SK-N-SH (cell line): Measurements from ENCODE around the gene TADA2A. TPM values are rescaled to one million over a fixed set of nuclear protein-coding genes. Genes with fewer than 3 reads are reported as not detected.

ENCODE experiments used
- CTCF ChIA-PET: fragments of 300-600, 350-600 bp; formaldehyde crosslinking; extraction: SDS; loops from one replicate; lab custom pipeline; 2021; lab: Yijun Ruan, JAX
- POLR2A ChIA-PET: fragments of 350-600 bp; sonication (Branson Sonifier 250); formaldehyde crosslinking; extraction: SDS; loops from one replicate; lab custom pipeline; 2020; ENCODE audit warnings: antibody characterized with exemption, inconsistent platforms; lab: Yijun Ruan, JAX
- DNase-seq: peaks from one replicate; pipeline ENCODE4 v3.0.0; 2012
- H2AFZ ChIP-seq: fragments of 200-600 bp; sonication (generic); 2 replicates; pipeline ENCODE4 v1.8.1; 2016; ENCODE audit warnings: antibody characterized with exemption, mild to moderate bottlenecking, low read depth
- H3F3A ChIP-seq: fragments of 200-600 bp; sonication (generic); replicated peaks from 2 replicates; pipeline ENCODE3; 2016; ENCODE audit warnings: antibody characterized with exemption, mild to moderate bottlenecking; ENCODE audit not compliant: insufficient read depth
- H3K27ac ChIP-seq, 2 experiments: fragments of 200-500 bp in 1 of 2; fragments of 200-600 bp in 1 of 2; sonication (Bioruptor generic) in 1 of 2; sonication (generic), shearing (Covaris generic) in 1 of 2; 2 replicates each; pipeline versions ENCODE4 v1.5.1 to v1.6.1; 2014 to 2016; ENCODE audit warnings: low read depth in 2 of 2, inconsistent platforms in 1 of 2, low read length in 1 of 2, mild to moderate bottlenecking in 1 of 2, mixed read lengths in 1 of 2
- H3K27me3 ChIP-seq: fragments of 200-600 bp; sonication (generic), shearing (Covaris generic); 2 replicates; pipeline ENCODE4 v1.6.1; 2016; ENCODE audit warnings: mixed run types; ENCODE audit not compliant: insufficient read depth
- H3K36me3 ChIP-seq, 2 experiments: fragments of 200-500 bp in 1 of 2; fragments of 200-600 bp in 1 of 2; sonication (Bioruptor generic) in 1 of 2; sonication (generic) in 1 of 2; replicated peaks in 1 of 2; 2 replicates each; pipeline versions ENCODE3 to v1.5.1; 2014 to 2016; ENCODE audit warnings: low read length in 1 of 2, mild to moderate bottlenecking in 1 of 2; ENCODE audit not compliant: insufficient read depth in 2 of 2, control insufficient read depth in 1 of 2
- H3K4me1 ChIP-seq, 2 experiments: fragments of 200-500 bp in 1 of 2; fragments of 200-600 bp in 1 of 2; sonication (Bioruptor generic) in 1 of 2; sonication (generic), shearing (Covaris generic) in 1 of 2; 2 replicates each; pipeline versions ENCODE4 v1.5.1 to v1.6.1; 2014 to 2016; ENCODE audit warnings: low read depth in 1 of 2, low read length in 1 of 2, mixed run types in 1 of 2; ENCODE audit not compliant: insufficient read depth in 2 of 2, control insufficient read depth in 1 of 2
- H3K4me2 ChIP-seq: fragments of 200-600 bp; sonication (generic), shearing (Covaris generic); 2 replicates; pipeline ENCODE4 v1.6.1; 2017; ENCODE audit warnings: mixed run types
- H3K4me3 ChIP-seq, 2 experiments: fragments of 200-500 bp in 1 of 2; fragments of 200-600 bp in 1 of 2; sonication (Bioruptor generic) in 1 of 2; sonication (generic), shearing (Covaris generic) in 1 of 2; 2 replicates each; pipeline versions ENCODE4 v1.5.1 to v1.8.1; 2014 to 2016; ENCODE audit warnings: low read depth in 2 of 2, inconsistent platforms in 1 of 2, low read length in 1 of 2, mild to moderate bottlenecking in 1 of 2, mixed read lengths in 1 of 2, moderate library complexity in 1 of 2
- H3K79me2 ChIP-seq: fragments of 200-600 bp; sonication (generic); 2 replicates; pipeline ENCODE4 v1.8.1; 2017; ENCODE audit warnings: mild to moderate bottlenecking; ENCODE audit not compliant: insufficient read depth
- H3K9ac ChIP-seq: fragments of 200-600 bp; sonication (generic); 2 replicates; pipeline ENCODE4 v1.6.1; 2017; ENCODE audit warnings: mixed run types
- H3K9me2 ChIP-seq: fragments of 200-600 bp; sonication (generic); 2 replicates; pipeline ENCODE4 v1.6.1; 2017; ENCODE audit warnings: mixed run types
- H3K9me3 ChIP-seq: fragments of 200-600 bp; sonication (generic); 2 replicates; pipeline ENCODE4 v1.6.1; 2017; ENCODE audit warnings: mixed run types, mild to moderate bottlenecking, moderate library complexity
- H4K20me1 ChIP-seq: fragments of 200-600 bp; sonication (generic); 2 replicates; pipeline ENCODE4 v1.6.1; 2017; ENCODE audit warnings: mild to moderate bottlenecking, mixed run types; ENCODE audit not compliant: insufficient read depth
- ELF1 ChIP-seq: IDR thresholded peaks from 2 replicates; pipeline ENCODE4 v1.4.0; 2012
- EP300 ChIP-seq, 2 experiments: IDR thresholded peaks; 2 replicates each; pipeline versions ENCODE4 v1.4.0 to v1.6.1; 2012; ENCODE audit warnings: borderline replicate concordance in 1 of 2, low read depth in 1 of 2, low read length in 1 of 2
- GATA2 ChIP-seq: sonication (generic); formaldehyde crosslinking; IDR thresholded peaks from 2 replicates; pipeline ENCODE4 v1.5.0; 2020; ENCODE audit warnings: mild to moderate bottlenecking, missing genetic modification reagents
- JUND ChIP-seq: IDR thresholded peaks from 2 replicates; pipeline ENCODE4 v1.4.0; 2012
- MEF2A ChIP-seq: IDR thresholded peaks from 2 replicates; pipeline ENCODE4 v1.4.0; 2012; ENCODE audit warnings: low read depth, borderline replicate concordance
- MXI1 ChIP-seq: IDR thresholded peaks from 2 replicates; pipeline ENCODE4 v1.6.1; 2012; ENCODE audit warnings: mild to moderate bottlenecking, low read depth, low read length, improper control_type of control experiment
- NFIC ChIP-seq: IDR thresholded peaks from 2 replicates; pipeline ENCODE4 v1.4.0; 2012; ENCODE audit warnings: borderline replicate concordance
- NRF1 ChIP-seq: IDR thresholded peaks from 2 replicates; pipeline ENCODE4 v1.6.1; 2012; ENCODE audit warnings: low read depth, mild to moderate bottlenecking, low read length
- POLR2AphosphoS5 ChIP-seq: IDR thresholded peaks from 2 replicates; pipeline ENCODE4 v1.6.1; 2012; ENCODE audit warnings: low read depth, low read length
- RCOR1 ChIP-seq: fragments of 150-350 bp; IDR thresholded peaks from 2 replicates; pipeline ENCODE4 v1.6.1; 2017; ENCODE audit warnings: antibody characterized with exemption, low read length
- RFX5 ChIP-seq: IDR thresholded peaks from 2 replicates; pipeline ENCODE4 v1.6.1; 2012; ENCODE audit warnings: mild to moderate bottlenecking, improper control_type of control experiment, low read length
- RXRA ChIP-seq: IDR thresholded peaks from 2 replicates; pipeline ENCODE4 v1.4.0; 2012; ENCODE audit warnings: low read depth, mild to moderate bottlenecking, borderline replicate concordance
- TCF12 ChIP-seq: IDR thresholded peaks from 2 replicates; pipeline ENCODE4 v1.4.0; 2012
- YY1 ChIP-seq: IDR thresholded peaks from 2 replicates; pipeline ENCODE4 v1.4.0; 2012; ENCODE audit warnings: low read depth, mild to moderate bottlenecking
- WGBS: methylation state at CpG from one replicate; pipeline ENCODE4 v1.1.6; 2017; ENCODE audit warnings: low lambda C conversion rate; 5-methylcytosine and 5-hydroxymethylcytosine counted together
- polyA plus RNA-seq, 3 experiments: library from polyadenylated mRNA; depleted of rRNA; stranded (reverse); fragments of >200 nt; gene quantifications; 2 replicates each; pipeline ENCODE4 v1.2.3, GENCODE V29; 2012
- TF ChIP-seq, protein P1 (sequence below): fragments of 150-350 bp; IDR thresholded peaks from 2 replicates; pipeline ENCODE4 v1.6.1; 2016; ENCODE audit warnings: mild to moderate bottlenecking, low read depth, low read length
- TF ChIP-seq, protein P2 (sequence below): IDR thresholded peaks from 2 replicates; pipeline ENCODE4 v1.4.0; 2012; ENCODE audit warnings: low read depth, borderline replicate concordance
- TF ChIP-seq, protein P3 (sequence below): IDR thresholded peaks from 2 replicates; pipeline ENCODE4; 2012
- TF ChIP-seq, protein P4 (sequence below): fragments of 150-350 bp; IDR thresholded peaks from 2 replicates; pipeline ENCODE4 v1.6.1; 2017; ENCODE audit warnings: antibody characterized with exemption, low read length, low read depth, borderline replicate concordance

The TADA2A gene
- polyA plus RNA-seq, 1 of the 3 experiments (the other 2 are of a cell fraction), result 9.7 TPM

DNA sequence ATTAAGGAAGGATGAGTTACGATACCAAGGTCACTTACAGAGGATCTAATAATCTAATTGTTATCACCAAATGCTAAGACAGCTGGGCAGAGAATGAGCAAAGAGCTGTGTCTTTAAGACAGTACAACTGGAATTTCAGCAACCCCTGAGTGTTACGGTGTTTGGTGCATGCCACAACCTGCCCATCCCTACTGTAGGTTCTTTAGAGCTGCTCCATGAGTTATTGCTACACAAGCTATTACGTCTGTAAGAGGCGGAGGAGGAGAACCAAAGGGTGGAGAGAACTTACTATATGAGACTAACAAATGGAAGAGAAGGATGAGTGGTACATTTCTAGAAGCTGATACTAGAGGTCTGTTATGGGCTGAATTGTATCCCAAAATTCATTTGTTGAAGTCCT lies 45.1 kb upstream of the TADA2A start:
- H3K27me3 ChIP-seq, result no peaks in the 10 kb centered on the region
- ChIA-PET POLR2A (interaction anchor here (0.6 kb wide), 1 partner anchor 137 kb away, joined by 3 read pairs; no protein-coding TSS in a partner anchor), CTCF (interaction anchor here (1.5 to 4.9 kb wide), 3 partner anchors 12 to 36 kb away, joined by 3 to 35 read pairs (median 5); partner anchors contain the start of gene C17orf78)
- DNase-seq, result no peak
- H3K4me3 ChIP-seq, result no peak overlapping the region
- peaks cover 23% of the 10 kb centered on the region; the same call in 1 of the 2 replicates for H3K79me2 ChIP-seq
- no peaks in the 10 kb centered on the region for H3K9me2 ChIP-seq
- no peaks in the 10 kb centered on the region for H3K9me3 ChIP-seq
- H4K20me1 ChIP-seq, result 0 out of 2 replicates have a peak, but pooled peaks cover 4% of the 10 kb centered on the region
- H2AFZ ChIP-seq, result no peak overlapping the region
- no peaks in the 10 kb centered on the region for H3K36me3 ChIP-seq
- no peak overlapping the region for H3K9ac ChIP-seq
- no peak overlapping the region for H3K4me2 ChIP-seq
- H3K27ac ChIP-seq, result no peak overlapping the region
- H3F3A ChIP-seq, result peaks cover 7% of the 10 kb centered on the region
- peaks cover 0 to 13% of the 10 kb centered on the region in 2 experiments; a peak in 2 of 4 replicates for H3K4me1 ChIP-seq
- 94% methylated on average over 4 of the region's 4 CpGs for WGBS
- no peak for TF ChIP-seq GATA2 (CRISPR knock-in tag)
- TF ChIP-seq YY1, result no peak
- no peak for TF ChIP-seq JUND
- TF ChIP-seq MXI1, result no peak
- no peak for TF ChIP-seq MEF2A
- TF ChIP-seq NFIC, result no peak
- TF ChIP-seq EP300 (IDR thresholded peaks at IDR 0.05; ENCODE audit: borderline replicate concordance in 1 of 2, low read depth in 1 of 2, low read length in 1 of 2), result no peak
- TF ChIP-seq, protein P1, sequence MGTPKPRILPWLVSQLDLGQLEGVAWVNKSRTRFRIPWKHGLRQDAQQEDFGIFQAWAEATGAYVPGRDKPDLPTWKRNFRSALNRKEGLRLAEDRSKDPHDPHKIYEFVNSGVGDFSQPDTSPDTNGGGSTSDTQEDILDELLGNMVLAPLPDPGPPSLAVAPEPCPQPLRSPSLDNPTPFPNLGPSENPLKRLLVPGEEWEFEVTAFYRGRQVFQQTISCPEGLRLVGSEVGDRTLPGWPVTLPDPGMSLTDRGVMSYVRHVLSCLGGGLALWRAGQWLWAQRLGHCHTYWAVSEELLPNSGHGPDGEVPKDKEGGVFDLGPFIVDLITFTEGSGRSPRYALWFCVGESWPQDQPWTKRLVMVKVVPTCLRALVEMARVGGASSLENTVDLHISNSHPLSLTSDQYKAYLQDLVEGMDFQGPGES, result no peak
- no peak for TF ChIP-seq RFX5
- TF ChIP-seq POLR2AphosphoS5, result no peak
- no peak for TF ChIP-seq NRF1

DNA sequence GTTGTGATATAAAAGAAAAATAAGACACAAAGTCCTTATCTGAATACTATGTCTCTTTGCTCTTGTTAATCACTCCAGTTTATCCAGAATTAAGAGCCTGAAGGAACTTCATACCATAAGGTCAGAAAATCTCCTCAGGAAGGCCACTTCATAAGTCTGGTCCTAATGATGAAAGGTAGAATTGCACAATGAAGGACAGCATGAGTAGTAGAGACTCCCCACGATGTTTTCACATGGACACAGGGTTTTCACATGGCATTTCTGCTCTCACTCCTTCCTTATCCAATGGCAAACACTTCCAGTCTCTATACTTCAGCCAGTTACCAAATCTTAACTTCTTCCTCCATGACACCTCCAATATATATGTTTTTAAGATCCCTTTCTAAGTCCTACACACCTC lies 41.1 kb upstream of the TADA2A start:
- H3K4me2 ChIP-seq, result no peak overlapping the region
- no peaks in the 10 kb centered on the region for H3K4me1 ChIP-seq
- no peaks in the 10 kb centered on the region for H3K36me3 ChIP-seq
- H3K27ac ChIP-seq, result no peak overlapping the region
- H3K9ac ChIP-seq, result no peak overlapping the region
- TF ChIP-seq TCF12, result no peak
- no peak for TF ChIP-seq RXRA
- TF ChIP-seq JUND, result no peak
- no peak for TF ChIP-seq MEF2A
- TF ChIP-seq, protein P2, sequence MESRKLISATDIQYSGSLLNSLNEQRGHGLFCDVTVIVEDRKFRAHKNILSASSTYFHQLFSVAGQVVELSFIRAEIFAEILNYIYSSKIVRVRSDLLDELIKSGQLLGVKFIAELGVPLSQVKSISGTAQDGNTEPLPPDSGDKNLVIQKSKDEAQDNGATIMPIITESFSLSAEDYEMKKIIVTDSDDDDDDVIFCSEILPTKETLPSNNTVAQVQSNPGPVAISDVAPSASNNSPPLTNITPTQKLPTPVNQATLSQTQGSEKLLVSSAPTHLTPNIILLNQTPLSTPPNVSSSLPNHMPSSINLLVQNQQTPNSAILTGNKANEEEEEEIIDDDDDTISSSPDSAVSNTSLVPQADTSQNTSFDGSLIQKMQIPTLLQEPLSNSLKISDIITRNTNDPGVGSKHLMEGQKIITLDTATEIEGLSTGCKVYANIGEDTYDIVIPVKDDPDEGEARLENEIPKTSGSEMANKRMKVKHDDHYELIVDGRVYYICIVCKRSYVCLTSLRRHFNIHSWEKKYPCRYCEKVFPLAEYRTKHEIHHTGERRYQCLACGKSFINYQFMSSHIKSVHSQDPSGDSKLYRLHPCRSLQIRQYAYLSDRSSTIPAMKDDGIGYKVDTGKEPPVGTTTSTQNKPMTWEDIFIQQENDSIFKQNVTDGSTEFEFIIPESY, result no peak
- TF ChIP-seq, protein P3, sequence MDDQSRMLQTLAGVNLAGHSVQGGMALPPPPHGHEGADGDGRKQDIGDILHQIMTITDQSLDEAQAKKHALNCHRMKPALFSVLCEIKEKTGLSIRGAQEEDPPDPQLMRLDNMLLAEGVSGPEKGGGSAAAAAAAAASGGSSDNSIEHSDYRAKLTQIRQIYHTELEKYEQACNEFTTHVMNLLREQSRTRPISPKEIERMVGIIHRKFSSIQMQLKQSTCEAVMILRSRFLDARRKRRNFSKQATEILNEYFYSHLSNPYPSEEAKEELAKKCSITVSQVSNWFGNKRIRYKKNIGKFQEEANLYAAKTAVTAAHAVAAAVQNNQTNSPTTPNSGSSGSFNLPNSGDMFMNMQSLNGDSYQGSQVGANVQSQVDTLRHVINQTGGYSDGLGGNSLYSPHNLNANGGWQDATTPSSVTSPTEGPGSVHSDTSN, result no peak
- TF ChIP-seq, protein P4, sequence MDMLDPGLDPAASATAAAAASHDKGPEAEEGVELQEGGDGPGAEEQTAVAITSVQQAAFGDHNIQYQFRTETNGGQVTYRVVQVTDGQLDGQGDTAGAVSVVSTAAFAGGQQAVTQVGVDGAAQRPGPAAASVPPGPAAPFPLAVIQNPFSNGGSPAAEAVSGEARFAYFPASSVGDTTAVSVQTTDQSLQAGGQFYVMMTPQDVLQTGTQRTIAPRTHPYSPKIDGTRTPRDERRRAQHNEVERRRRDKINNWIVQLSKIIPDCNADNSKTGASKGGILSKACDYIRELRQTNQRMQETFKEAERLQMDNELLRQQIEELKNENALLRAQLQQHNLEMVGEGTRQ, result no peak
- TF ChIP-seq RCOR1, result no peak
- TF ChIP-seq ELF1, result no peak
- H3K4me3 ChIP-seq, result no peak overlapping the region
- ChIA-PET POLR2A (no interaction called here), CTCF (interaction anchor here (0.7 to 2.5 kb wide), 2 partner anchors 8 to 10 kb away, joined by 3 to 7 read pairs; partner anchors contain the start of gene C17orf78)
- no peaks in the 10 kb centered on the region for H4K20me1 ChIP-seq
- no peak for DNase-seq
- no peaks in the 10 kb centered on the region for H3K27me3 ChIP-seq
- H3K79me2 ChIP-seq, result no peaks in the 10 kb centered on the region
- H2AFZ ChIP-seq, result no peak overlapping the region
- no peaks in the 10 kb centered on the region for H3K9me2 ChIP-seq
- 55% methylated on average over 1 of the region's 1 CpG for WGBS
- no peaks in the 10 kb centered on the region for H3F3A ChIP-seq
- H3K9me3 ChIP-seq, result no peaks in the 10 kb centered on the region
